Smooth muscle cell of the umbilical artery (primary cell): ENCODE results near the gene CLEC4G. TPM values are rescaled to one million over a fixed set of nuclear protein-coding genes. Genes with fewer than 3 reads are reported as not detected.

Source experiments
- total RNA-seq: library from RNA; depleted of rRNA; stranded (reverse); fragments of >200 nt; gene quantifications from 2 replicates; pipeline ENCODE4 v1.2.3, GENCODE V29; 2014

Gene CLEC4G
- total RNA-seq: not detected in 2 replicates

GRCh38 chr19:7732045-7732444 lies at the start of gene CLEC4G:
Gene CLEC4G (minus strand): TSS chr19:7732110. CDS start chr19:7732102, 8 bp downstream.

GRCh38 chr19:7762719-7763293 lies 30.9 kb upstream of the CLEC4G start, which contains the start of gene CLEC4M:
Gene CLEC4M (plus strand): TSS chr19:7763243. CDS start chr19:7763267, 24 bp downstream.

GRCh38 chr19:7746903-7747884 lies 15.3 kb upstream of the CLEC4G start, which contains the start of gene CD209:
Gene CD209 (minus strand): TSS chr19:7747534. CDS start chr19:7747511, 23 bp downstream.

GRCh38 chr19:7701654-7702457 lies 30.1 kb downstream of the CLEC4G start, which contains the start of gene FCER2:
Gene FCER2 (minus strand): TSS chr19:7702131. CDS start chr19:7699760, 2,371 bp downstream.

GRCh38 chr19:7680606-7681339 lies 51.1 kb downstream of the CLEC4G start, which contains the start of gene TRAPPC5:
Gene TRAPPC5 (plus strand): TSS chr19:7680833. CDS start chr19:7682254, 1,421 bp downstream.

Other genes with a start within 250 kb of the CLEC4G start
- 1.5 and 3.3 TPM in 2 replicates for gene PEX11G, start 243.1 kb downstream of the CLEC4G start, total RNA-seq
- gene ZNF358, start 216.0 kb downstream of the CLEC4G start, total RNA-seq: 11.9 and 21.5 TPM in 2 replicates
- gene MCOLN1, start 209.5 kb downstream of the CLEC4G start, total RNA-seq: 4.3 and 5.6 TPM in 2 replicates
- gene PNPLA6, start 196.4 kb downstream of the CLEC4G start, total RNA-seq: 83.7 and 132 TPM in 2 replicates
- not detected in 2 replicates for gene CAMSAP3, start 136.2 kb downstream of the CLEC4G start, total RNA-seq
- gene XAB2, start 102.6 kb downstream of the CLEC4G start, total RNA-seq: 25.2 and 46.3 TPM in 2 replicates
- 7.5 and 8.6 TPM in 2 replicates for gene PET100, start 102.3 kb downstream of the CLEC4G start, total RNA-seq
- not detected in 2 replicates for gene PCP2, start 98.4 kb downstream of the CLEC4G start, total RNA-seq
- 7.7 and 18.5 TPM in 2 replicates for gene STXBP2, start 95.0 kb downstream of the CLEC4G start, total RNA-seq
- gene RETN, start 63.1 kb downstream of the CLEC4G start, total RNA-seq: not detected in 2 replicates
- not detected in 2 replicates for gene MCEMP1, start 55.0 kb downstream of the CLEC4G start, total RNA-seq
- gene TRAPPC5, start 51.3 kb downstream of the CLEC4G start, total RNA-seq: 52.3 and 56.1 TPM in 2 replicates
- gene FCER2, start 30.0 kb downstream of the CLEC4G start, total RNA-seq: not detected in 2 replicates
- not detected in 2 replicates for gene CD209, start 15.4 kb upstream of the CLEC4G start, total RNA-seq
- gene CLEC4M, start 31.1 kb upstream of the CLEC4G start, total RNA-seq: not detected in 2 replicates
- gene EVI5L, start 98.1 kb upstream of the CLEC4G start, total RNA-seq: 19.0 and 25.4 TPM in 2 replicates
- 0.09 TPM in 1 of 2 replicates, not detected in the other for gene PRR36, start 142.3 kb upstream of the CLEC4G start, total RNA-seq
- gene LRRC8E, start 156.4 kb upstream of the CLEC4G start, total RNA-seq: 5.9 TPM in 2 replicates
- gene MAP2K7, start 171.8 kb upstream of the CLEC4G start, total RNA-seq: 7.4 and 13.7 TPM in 2 replicates
- gene TGFBR3L, start 182.7 kb upstream of the CLEC4G start, total RNA-seq: 1.7 and 2.7 TPM in 2 replicates
- gene SNAPC2, start 188.2 kb upstream of the CLEC4G start, total RNA-seq: 9.5 and 19.7 TPM in 2 replicates
- 2.1 and 9.5 TPM in 2 replicates for gene CTXN1, start 194.0 kb upstream of the CLEC4G start, total RNA-seq
- gene TIMM44, start 211.6 kb upstream of the CLEC4G start, total RNA-seq: 42.5 and 45.9 TPM in 2 replicates